ENCODE measurements around the gene PUM1.

Gene PUM1

DNA sequence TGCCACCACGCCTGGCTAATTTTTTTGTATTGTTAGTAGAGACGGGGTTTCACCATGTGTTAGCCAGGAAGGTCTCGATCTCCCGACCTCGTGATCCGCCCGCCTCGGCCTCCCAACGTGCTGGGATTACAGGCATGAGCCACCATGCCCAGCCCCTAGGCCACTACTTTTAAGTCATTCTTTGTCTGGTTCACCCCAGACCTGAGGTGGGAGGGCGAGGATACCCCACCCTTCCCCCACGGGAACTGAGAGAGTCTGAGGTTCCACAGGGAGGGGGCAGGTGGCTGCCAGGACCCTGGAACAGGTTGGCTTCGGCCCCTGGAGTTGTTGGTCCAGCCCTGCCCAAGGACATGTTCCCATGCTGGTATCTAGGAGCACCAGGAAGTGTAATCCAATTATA is 149.2 kb downstream of the PUM1 start:
- TF ChIP-seq, protein P1, sequence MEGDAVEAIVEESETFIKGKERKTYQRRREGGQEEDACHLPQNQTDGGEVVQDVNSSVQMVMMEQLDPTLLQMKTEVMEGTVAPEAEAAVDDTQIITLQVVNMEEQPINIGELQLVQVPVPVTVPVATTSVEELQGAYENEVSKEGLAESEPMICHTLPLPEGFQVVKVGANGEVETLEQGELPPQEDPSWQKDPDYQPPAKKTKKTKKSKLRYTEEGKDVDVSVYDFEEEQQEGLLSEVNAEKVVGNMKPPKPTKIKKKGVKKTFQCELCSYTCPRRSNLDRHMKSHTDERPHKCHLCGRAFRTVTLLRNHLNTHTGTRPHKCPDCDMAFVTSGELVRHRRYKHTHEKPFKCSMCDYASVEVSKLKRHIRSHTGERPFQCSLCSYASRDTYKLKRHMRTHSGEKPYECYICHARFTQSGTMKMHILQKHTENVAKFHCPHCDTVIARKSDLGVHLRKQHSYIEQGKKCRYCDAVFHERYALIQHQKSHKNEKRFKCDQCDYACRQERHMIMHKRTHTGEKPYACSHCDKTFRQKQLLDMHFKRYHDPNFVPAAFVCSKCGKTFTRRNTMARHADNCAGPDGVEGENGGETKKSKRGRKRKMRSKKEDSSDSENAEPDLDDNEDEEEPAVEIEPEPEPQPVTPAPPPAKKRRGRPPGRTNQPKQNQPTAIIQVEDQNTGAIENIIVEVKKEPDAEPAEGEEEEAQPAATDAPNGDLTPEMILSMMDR (conservative IDR thresholded peaks at IDR 0.05): no peak
- no peak overlapping the region for H3K27ac ChIP-seq

DNA sequence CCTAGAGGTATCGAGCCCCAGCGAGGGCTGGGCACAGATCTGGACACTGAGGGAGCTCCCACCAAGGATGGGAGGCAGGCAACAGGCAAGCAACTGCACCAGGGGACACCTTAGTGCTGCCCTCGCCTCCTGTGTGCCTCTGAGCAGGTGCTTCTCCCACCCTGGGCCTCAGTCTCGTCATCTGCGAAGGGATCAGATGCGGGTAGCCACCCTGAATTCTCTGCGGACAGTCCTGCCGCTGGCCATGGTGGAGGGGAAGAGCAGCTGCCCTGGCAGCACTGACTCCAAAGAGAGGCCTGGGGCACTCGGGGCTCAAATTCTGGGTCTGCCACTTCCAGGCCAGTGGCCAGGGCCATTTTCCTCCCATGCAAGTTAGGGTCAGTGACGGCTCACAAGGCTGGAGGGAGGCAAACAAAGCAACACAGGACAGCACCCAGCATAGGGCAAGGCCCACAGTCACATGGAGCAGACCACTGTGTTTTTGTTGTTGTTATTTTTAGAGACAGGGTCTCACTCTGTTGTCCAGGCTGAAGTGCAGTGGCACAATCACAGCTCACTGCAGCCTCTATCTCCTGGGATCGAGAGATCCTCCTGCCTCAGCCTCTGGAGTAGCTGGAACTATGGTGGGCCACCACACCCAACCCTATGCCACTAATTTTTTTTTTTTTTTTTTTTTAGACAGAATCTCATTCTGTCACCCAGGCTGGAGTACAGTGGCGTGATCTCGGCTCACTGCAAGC is 149.9 kb downstream of the PUM1 start:
- H3K27ac ChIP-seq: no peak overlapping the region
- TF ChIP-seq, protein P1 (conservative IDR thresholded peaks at IDR 0.05): no peak

DNA sequence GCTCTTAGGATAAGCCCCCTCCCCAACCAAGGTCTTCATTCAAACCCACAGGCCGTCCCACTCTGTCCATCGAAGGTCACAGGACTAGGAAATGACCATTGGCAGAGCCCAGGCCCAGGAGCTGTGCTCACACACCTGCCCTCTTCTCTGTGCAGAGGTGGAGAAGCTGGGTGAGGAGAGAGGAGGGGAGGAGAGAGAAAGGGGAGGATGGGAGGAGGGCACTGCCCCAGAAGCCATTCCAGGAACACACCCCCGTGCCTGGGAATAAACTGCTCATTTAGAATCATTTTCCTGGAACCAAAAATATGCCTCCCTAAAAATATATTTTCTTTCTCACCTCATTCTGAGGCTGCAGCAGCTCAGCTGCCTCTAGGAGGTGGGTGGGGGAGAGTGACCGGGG is 150.6 kb downstream of the PUM1 start:
- H3K27ac ChIP-seq: no peak overlapping the region
- TF ChIP-seq, protein P1 (conservative IDR thresholded peaks at IDR 0.05): no peak

DNA sequence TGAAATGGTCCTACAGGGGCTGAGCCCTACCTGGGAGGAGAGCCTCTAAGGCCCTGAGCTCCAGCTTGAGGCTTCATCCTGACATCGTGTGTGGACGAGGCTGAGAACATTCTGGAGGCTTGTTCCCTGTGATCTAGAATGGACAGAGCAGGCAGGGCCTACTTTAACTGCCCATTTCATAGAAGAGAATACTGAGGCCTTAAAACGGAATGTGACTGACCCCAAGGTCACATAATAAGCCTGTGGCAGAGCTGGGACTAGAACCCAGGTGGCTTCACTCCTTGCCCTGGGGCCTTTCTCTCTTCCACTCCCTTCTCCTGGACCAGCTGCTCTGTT is 151.0 kb downstream of the PUM1 start:
- H3K27ac ChIP-seq: no peak overlapping the region
- TF ChIP-seq, protein P1 (conservative IDR thresholded peaks at IDR 0.05): no peak

DNA sequence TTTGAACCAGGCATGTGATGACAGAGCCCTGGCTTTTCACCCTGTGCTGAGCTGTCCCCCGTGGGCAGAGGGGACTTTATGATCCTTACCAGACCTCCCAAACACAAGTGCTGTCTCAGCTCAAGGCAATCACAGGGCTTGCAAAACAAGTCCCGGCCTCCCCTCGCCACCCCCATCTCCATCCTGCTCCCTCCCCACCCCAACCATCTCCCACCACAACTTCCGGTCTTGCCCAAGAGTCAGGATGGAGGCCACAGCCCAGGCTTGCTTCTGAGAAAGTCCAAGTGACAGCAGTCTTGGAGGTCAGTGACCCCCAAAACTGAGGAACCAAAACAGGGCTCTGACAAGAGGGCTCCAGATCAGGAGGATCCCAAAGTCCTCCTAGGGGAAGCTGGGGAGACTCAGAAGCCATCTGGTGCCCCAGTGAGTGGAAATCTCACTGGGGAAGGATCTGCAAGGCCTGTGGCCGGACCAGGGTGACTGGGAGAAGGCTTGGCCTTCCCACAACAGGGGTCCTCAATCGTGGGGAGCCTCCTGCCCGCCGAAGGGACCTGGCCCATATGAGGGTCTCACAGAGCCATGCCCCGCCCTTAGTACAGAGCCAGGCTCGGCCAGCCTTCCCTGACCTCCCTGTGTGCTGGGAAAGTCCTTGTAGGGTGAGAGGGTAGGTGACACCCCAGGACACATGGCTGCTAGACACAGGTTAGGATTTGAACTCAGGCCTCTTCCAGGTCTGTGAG is 152.4 kb downstream of the PUM1 start:
- no peak overlapping the region for H3K27ac ChIP-seq
- TF ChIP-seq, protein P1 (conservative IDR thresholded peaks at IDR 0.05): no peak

DNA sequence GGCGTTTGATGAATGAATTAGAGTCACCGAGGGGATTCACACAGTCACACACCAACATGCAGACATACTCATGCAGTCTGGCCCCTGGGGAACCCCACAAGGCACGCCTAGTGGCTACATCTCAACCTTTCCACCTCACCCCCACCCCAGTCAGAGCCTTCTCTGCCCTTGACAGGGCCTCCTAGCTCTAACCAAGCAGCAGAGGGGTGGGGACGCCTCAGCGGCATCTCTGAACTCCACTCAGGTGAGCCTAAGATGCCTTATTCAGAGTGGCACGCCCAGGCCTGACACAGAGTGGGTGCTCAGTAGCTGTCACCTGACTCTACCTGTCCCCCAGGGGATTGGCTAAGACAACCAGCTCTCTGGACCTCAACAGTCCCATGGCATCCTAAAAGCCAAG is 153.3 kb downstream of the PUM1 start:
- no peak overlapping the region for H3K27ac ChIP-seq
- TF ChIP-seq, protein P1 (conservative IDR thresholded peaks at IDR 0.05): no peak

DNA sequence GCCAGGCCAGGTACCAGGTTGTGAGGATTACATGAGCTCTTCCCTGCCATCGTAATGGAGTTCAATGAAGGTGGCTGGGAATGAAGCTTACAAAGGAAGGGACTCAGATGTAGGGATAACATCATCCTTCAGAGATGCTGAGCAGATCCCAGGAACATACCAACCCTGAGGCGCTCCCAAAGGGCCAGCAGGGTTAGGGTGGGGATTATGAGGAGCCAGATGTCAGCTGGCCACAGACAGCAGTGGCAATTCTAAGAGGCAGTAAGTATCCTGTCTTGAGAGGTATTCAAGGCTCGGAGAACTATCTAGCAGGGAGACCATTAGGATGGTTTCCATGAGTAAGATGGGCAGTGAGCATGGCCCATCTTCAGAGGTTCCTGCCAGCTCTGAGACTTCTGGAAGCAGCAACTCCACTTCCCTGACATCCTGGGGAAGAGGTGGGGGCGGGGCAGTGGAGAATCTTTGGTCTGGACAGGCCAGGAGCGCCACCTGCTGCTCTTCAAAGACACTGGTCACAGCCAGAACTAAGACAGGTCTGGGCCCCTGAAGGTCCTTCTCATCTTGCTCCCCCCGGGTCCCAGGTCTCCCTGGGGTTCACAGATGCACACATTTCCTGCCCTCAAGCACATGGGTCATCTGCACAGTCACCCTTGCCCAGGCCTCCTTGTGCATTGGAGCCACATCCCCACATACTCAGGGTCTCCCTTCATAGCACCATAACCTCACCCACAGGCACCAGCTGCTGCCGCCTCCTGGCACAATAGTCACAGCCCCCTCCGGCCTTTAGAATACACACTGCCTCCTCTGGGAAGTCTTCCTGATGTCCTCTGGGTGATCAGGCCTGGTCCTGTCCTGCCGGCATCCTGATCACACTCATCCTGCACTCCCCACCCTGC is 154.2 kb downstream of the PUM1 start:
- H3K27ac ChIP-seq: no peak overlapping the region
- TF ChIP-seq, protein P1 (conservative IDR thresholded peaks at IDR 0.05): peak; percentile 92

All from VCaP (cell line).